HepG2 (cell line): ENCODE measurements around the gene PGS1. TPM values are rescaled to one million over a fixed set of nuclear protein-coding genes. Genes with fewer than 3 reads are reported as not detected.

Experiments used
- CSRNP1 ChIP-seq: sonication (generic); formaldehyde crosslinking; IDR thresholded peaks from 2 replicates; pipeline ENCODE4 v1.8.1; 2023; ENCODE audit warnings: mild to moderate bottlenecking, missing genetic modification reagents
- DZIP1 ChIP-seq: sonication (generic); formaldehyde crosslinking; IDR thresholded peaks from 2 replicates; pipeline ENCODE4 v1.5.0; 2020; ENCODE audit warnings: mild to moderate bottlenecking, missing genetic modification reagents
- ELF3 ChIP-seq: IDR thresholded peaks from 2 replicates; pipeline ENCODE4 v1.6.1; 2016; ENCODE audit warnings: missing genetic modification reagents, missing compliant biosample characterization
- KDM4B ChIP-seq: sonication (generic); formaldehyde crosslinking; IDR thresholded peaks from 2 replicates; pipeline ENCODE4 v1.4.0; 2020; ENCODE audit warnings: missing genetic modification reagents
- NCOA1 ChIP-seq: sonication (generic); formaldehyde crosslinking; IDR thresholded peaks from 2 replicates; pipeline ENCODE4 v1.9.0; 2021; ENCODE audit warnings: missing genetic modification reagents
- NR2C2 ChIP-seq: sonication (generic); formaldehyde crosslinking; IDR thresholded peaks from 2 replicates; pipeline ENCODE4 v1.4.0; 2020; ENCODE audit warnings: missing genetic modification reagents, mild to moderate bottlenecking, moderate library complexity, borderline replicate concordance
- NR2F1 ChIP-seq, 2 experiments: fragments of 450-650 bp in 1 of 2; formaldehyde crosslinking in 1 of 2; IDR thresholded peaks; 2 replicates each; pipeline versions ENCODE4 v1.5.0 to v1.6.1; 2016 to 2020; ENCODE audit warnings: mild to moderate bottlenecking in 1 of 2, missing compliant biosample characterization in 1 of 2, missing genetic modification reagents in 1 of 2, moderate library complexity in 1 of 2
- NR2F6 ChIP-seq, 2 experiments: IDR thresholded peaks; 2 replicates each; pipeline ENCODE4 v1.6.1; 2016; ENCODE audit warnings: antibody characterized with exemption in 1 of 2, mild to moderate bottlenecking in 1 of 2
- PAWR ChIP-seq: sonication (generic); formaldehyde crosslinking; IDR thresholded peaks from 2 replicates; pipeline ENCODE4 v1.4.0; 2020; ENCODE audit warnings: missing genetic modification reagents, mild to moderate bottlenecking, borderline replicate concordance
- PCBP2 ChIP-seq: fragments of 200-400 bp; formaldehyde crosslinking; optimal IDR thresholded peaks from 2 replicates; pipeline ENCODE3; 2018; ENCODE audit warnings: low read length, low read depth; ENCODE audit not compliant: poor library complexity, severe bottlenecking
- PPARG ChIP-seq: conservative IDR thresholded peaks from 2 replicates; pipeline ENCODE4 v1.6.1; 2016; ENCODE audit warnings: missing biosample characterization, missing genetic modification reagents
- RARA ChIP-seq: IDR thresholded peaks from 2 replicates; pipeline ENCODE4 v1.6.1; 2016; ENCODE audit warnings: missing genetic modification reagents, missing compliant biosample characterization
- RFXANK ChIP-seq: IDR thresholded peaks from 2 replicates; pipeline ENCODE4 v1.6.1; 2016
- SALL2 ChIP-seq: sonication (generic); formaldehyde crosslinking; IDR thresholded peaks from 2 replicates; pipeline ENCODE4 v1.8.1; 2023; ENCODE audit warnings: mild to moderate bottlenecking, missing genetic modification reagents, inconsistent platforms
- SOX13 ChIP-seq, 3 experiments: fragments of 450-650 bp in 1 of 3; sonication (generic) in 1 of 3; formaldehyde crosslinking in 1 of 3; IDR thresholded peaks in 2 of 3; conservative IDR thresholded peaks in 1 of 3; 2 replicates each; pipeline versions ENCODE4 v1.5.0 to v1.6.1; 2016 to 2020; ENCODE audit warnings: antibody characterized with exemption in 1 of 3, mild to moderate bottlenecking in 1 of 3, missing compliant biosample characterization in 1 of 3, missing genetic modification reagents in 1 of 3, moderate library complexity in 1 of 3
- SUZ12 ChIP-seq: fragments of 150-350 bp; IDR thresholded peaks from 2 replicates; pipeline ENCODE4 v1.6.1; 2014; ENCODE audit warnings: low read depth, low read length
- TEAD3 ChIP-seq: optimal IDR thresholded peaks from 2 replicates; pipeline ENCODE3; 2016; ENCODE audit warnings: borderline replicate concordance
- ZFP90 ChIP-seq: sonication (generic); formaldehyde crosslinking; IDR thresholded peaks from 2 replicates; pipeline ENCODE4 v1.8.0; 2022; ENCODE audit warnings: missing genetic modification reagents, mild to moderate bottlenecking, inconsistent platforms, borderline replicate concordance
- ZNF263 ChIP-seq: sonication (generic); formaldehyde crosslinking; IDR thresholded peaks from 2 replicates; pipeline ENCODE4 v1.4.0; 2020; ENCODE audit warnings: missing genetic modification reagents
- ZNF292 ChIP-seq: sonication (generic); formaldehyde crosslinking; IDR thresholded peaks from 2 replicates; pipeline ENCODE4 v1.8.1; 2022; ENCODE audit warnings: mild to moderate bottlenecking, low read depth, missing genetic modification reagents, borderline replicate concordance
- ZNF503 ChIP-seq: sonication (generic); formaldehyde crosslinking; IDR thresholded peaks from 2 replicates; pipeline ENCODE4 v1.4.0; 2020; ENCODE audit warnings: missing genetic modification reagents
- ZNF562 ChIP-seq: sonication (generic); formaldehyde crosslinking; IDR thresholded peaks from 2 replicates; pipeline ENCODE4 v1.8.0; 2022; ENCODE audit warnings: missing genetic modification reagents, borderline replicate concordance
- ZNF790 ChIP-seq: sonication (generic); formaldehyde crosslinking; IDR thresholded peaks from 2 replicates; pipeline ENCODE4 v1.8.0; 2022; ENCODE audit warnings: missing genetic modification reagents, mild to moderate bottlenecking, borderline replicate concordance
- polyA plus RNA-seq, 8 experiments: library from polyadenylated mRNA; depleted of rRNA in 3 of 8; stranded (reverse) in 7 of 8; unstranded in 1 of 8; fragments of >200 nt; fragmentation: Illumina TruSeq in 4 of 8; extraction: Trizol in 4 of 8; gene quantifications; 2 replicates each; pipeline versions ENCODE4 v1.2.1 to v1.2.3, GENCODE V29; 2011 to 2016; ENCODE audit warnings: low read depth in 4 of 8, missing spikeins in 1 of 8, mixed read lengths in 1 of 8; ENCODE audit not compliant: insufficient read depth in 1 of 8
- total RNA-seq, 5 experiments: library from RNA; depleted of rRNA; stranded (reverse); fragments of >200 nt; fragmentation: Illumina TruSeq; extraction: Trizol; gene quantifications; 2 replicates each; pipeline ENCODE4 v1.2.3, GENCODE V29; 2016; ENCODE audit warnings: low read depth in 1 of 5

PGS1 gene
- total and polyA plus RNA-seq, 2 of the 13 experiments (the other 11 are each of a cell fraction or from before 2014, with no cell fraction given): 25.9 to 31.5 TPM

GRCh38 chr17:78365561-78366108, 12.8 kb upstream of the PGS1 start (continued):
- no peak for TF ChIP-seq DZIP1 (CRISPR knock-in tag)
- TF ChIP-seq NR2F6 (IDR thresholded peaks at IDR 0.05): peak; percentile 95
- TF ChIP-seq NR2F6 (CRISPR knock-in tag; IDR thresholded peaks at IDR 0.05): peak; percentile 94
- 0 out of 2 replicates have a peak, but pooled peaks have one; percentile 22 for TF ChIP-seq PPARG (CRISPR knock-in tag)
- TF ChIP-seq SOX13 (IDR thresholded peaks at IDR 0.05): peak; percentile 99
- TF ChIP-seq SOX13 (CRISPR knock-in tag; conservative IDR thresholded peaks at IDR 0.05 in 1 of 2, IDR thresholded peaks at IDR 0.05 in 1 of 2): peak in 1 of 2 experiments; percentile 99; a peak in 2 of 4 replicates
- TF ChIP-seq RFXANK (CRISPR knock-in tag): no peak
- no peak for TF ChIP-seq PAWR
- peak; percentile 34; the same call in 1 of the 2 replicates for TF ChIP-seq ELF3 (CRISPR knock-in tag)
- TF ChIP-seq TEAD3 (CRISPR knock-in tag): peak; percentile 79
- TF ChIP-seq SALL2 (CRISPR knock-in tag): no peak
- TF ChIP-seq NR2F1 (CRISPR knock-in tag; IDR thresholded peaks at IDR 0.05): peak; percentile 80 to 91
- TF ChIP-seq RARA: peak; percentile 95
- no peak for TF ChIP-seq SUZ12
- 0 out of 2 replicates have a peak, but pooled peaks have one; percentile 26 for TF ChIP-seq ZNF263 (CRISPR knock-in tag)
- no peak for TF ChIP-seq PCBP2
- 0 out of 2 replicates have a peak, but pooled peaks have one; percentile 54 for TF ChIP-seq CSRNP1
- no peak for TF ChIP-seq NCOA1
- 0 out of 2 replicates have a peak, but pooled peaks have one; percentile 40 for TF ChIP-seq ZFP90
- no peak for TF ChIP-seq ZNF292 (CRISPR knock-in tag)
- peak; percentile 81 for TF ChIP-seq NR2C2 (CRISPR knock-in tag)
- no peak for TF ChIP-seq ZNF790 (CRISPR knock-in tag)
- 0 out of 2 replicates have a peak, but pooled peaks have one; percentile 30 for TF ChIP-seq ZNF503 (CRISPR knock-in tag)
- TF ChIP-seq KDM4B (CRISPR knock-in tag): no peak
- no peak for TF ChIP-seq ZNF562 (CRISPR knock-in tag)
